Tibial artery (tissue), 4 donors: ENCODE data around the gene RARB.

ENCODE experiments used
- DNase-seq, 2 donors: peaks; one replicate each; pipeline ENCODE4 v3.0.0-alpha.2; 2019
- H3K27ac ChIP-seq, 2 donors: fragments of 200-600 bp; sonication (generic) in 1 of 2; 1 replicate in 1 of 2; 2 replicates in 1 of 2; pipeline ENCODE4 v1.5.1; 2018 to 2019; ENCODE audit warnings: mild to moderate bottlenecking in 1 of 2
- H3K27me3 ChIP-seq, 2 donors: fragments of 200-600 bp; sonication (generic) in 1 of 2; one replicate each; pipeline versions ENCODE4 v1.5.1 to v1.6.0; 2016 to 2019
- H3K36me3 ChIP-seq, 3 donors: fragments of 200-600 bp; sonication (generic) in 2 of 3; one replicate each; pipeline ENCODE4 v1.5.1; 2016 to 2019; ENCODE audit warnings: mild to moderate bottlenecking in 2 of 3
- H3K4me1 ChIP-seq, 4 donors: fragments of 200-600 bp; sonication (generic) in 2 of 4; 1 replicate in 3 of 4; 2 replicates in 1 of 4; pipeline ENCODE4 v1.5.1; 2016 to 2019
- H3K4me3 ChIP-seq, 2 donors: fragments of 200-600 bp; sonication (generic) in 1 of 2; 1 replicate in 1 of 2; 2 replicates in 1 of 2; pipeline ENCODE4 v1.5.1; 2018 to 2019; ENCODE audit warnings: mild to moderate bottlenecking in 2 of 2
- H3K9me3 ChIP-seq, 3 donors: fragments of 200-600 bp; sonication (generic) in 1 of 3; one replicate each; pipeline ENCODE4 v1.5.1; 2016 to 2019
- CTCF ChIP-seq, 2 experiments: fragments of 200-600 bp in 1 of 2; fragments of 450-650 bp in 1 of 2; IDR thresholded peaks; one replicate each; pipeline ENCODE4 v1.5.1; 2017 to 2019; ENCODE audit warnings: antibody characterized with exemption in 2 of 2, mild to moderate bottlenecking in 1 of 2, moderate library complexity in 1 of 2
- intact Hi-C: fragments of 100-400 bp; cut with DNase I; formaldehyde crosslinking; loops from one replicate; pipeline ENCODE4 v1.15.0; 2023; ENCODE audit warnings: low total_unique reads

RARB gene

GRCh38 chr3:25427942-25428788 is at the start of gene RARB:
Gene RARB, plus strand, starts transcription at chr3:25428263. Its CDS starts 469 bp downstream, at chr3:25428732.
- H3K27me3 ChIP-seq = no peaks in the 10 kb centered on the region
- H3K9me3 ChIP-seq = no peaks in the 10 kb centered on the region
- TF ChIP-seq CTCF (IDR thresholded peaks at IDR 0.05) = no peak
- H3K27ac ChIP-seq = peak within 1 kb of the TSS; percentile 79 to 85
- H3K4me1 ChIP-seq = peaks cover 0 to 37% (median 5%) of the 10 kb centered on the region in 4 donors
- no peaks in the 10 kb centered on the region for H3K36me3 ChIP-seq
- intact Hi-C loops = loop anchor here (5.0 kb wide), 1 partner anchor 164 kb away; no protein-coding TSS in a partner anchor
- H3K4me3 ChIP-seq = peak within 1 kb of the TSS; percentile 66 to 78
- DNase-seq = peak; percentile 76 to 85

- intact Hi-C loops = no loop called here
- no peak for TF ChIP-seq CTCF (IDR thresholded peaks at IDR 0.05)
- Histone ChIP-seq H3K4me3 (no peak overlapping the region), H3K27me3 (no peaks in the 10 kb centered on the region), H3K36me3 (no peaks in the 10 kb centered on the region), H3K4me1 (peaks cover 0 to 17% (median 0%) of the 10 kb centered on the region in 4 donors), H3K27ac (no peak overlapping the region), H3K9me3 (no peaks in the 10 kb centered on the region)
- no peak for DNase-seq
Measured at GRCh38 chr3:25378786-25379311, 49.2 kb upstream of the RARB start.

GRCh38 chr3:25380222-25380739 is 47.8 kb upstream of the RARB start:
- no peak for TF ChIP-seq CTCF (IDR thresholded peaks at IDR 0.05)
- Histone ChIP-seq H3K27ac (peak overlapping the region; percentile 14 to 22), H3K27me3 (no peaks in the 10 kb centered on the region), H3K9me3 (no peaks in the 10 kb centered on the region), H3K36me3 (no peaks in the 10 kb centered on the region), H3K4me3 (no peak overlapping the region), H3K4me1 (peaks cover 0 to 17% (median 0%) of the 10 kb centered on the region in 4 donors)
- intact Hi-C loops = no loop called here
- DNase-seq = no peak

- Histone ChIP-seq H3K9me3 (no peaks in the 10 kb centered on the region), H3K27me3 (no peaks in the 10 kb centered on the region), H3K27ac (no peak overlapping the region), H3K36me3 (no peaks in the 10 kb centered on the region), H3K4me3 (no peak overlapping the region), H3K4me1 (peaks cover 0 to 17% (median 0%) of the 10 kb centered on the region in 4 donors)
- intact Hi-C loops = no loop called here
- DNase-seq = no peak
- no peak for TF ChIP-seq CTCF (IDR thresholded peaks at IDR 0.05)
Measured at GRCh38 chr3:25381083-25381482, 47.0 kb upstream of the RARB start.

GRCh38 chr3:25384471-25384870 is 43.6 kb upstream of the RARB start:
- peaks cover 0 to 17% (median 0%) of the 10 kb centered on the region in 4 donors for H3K4me1 ChIP-seq

More at GRCh38 chr3:25384471-25384870, 43.6 kb upstream of the RARB start:
- Histone ChIP-seq H3K4me3 (no peak overlapping the region), H3K36me3 (no peaks in the 10 kb centered on the region), H3K27me3 (no peaks in the 10 kb centered on the region), H3K27ac (no peak overlapping the region), H3K9me3 (no peaks in the 10 kb centered on the region)
- DNase-seq = no peak
- intact Hi-C loops = no loop called here
- no peak for TF ChIP-seq CTCF (IDR thresholded peaks at IDR 0.05)
